Retina (tissue), 1 donor: ENCODE measurements around the gene TMEM9B.
A peak's percentile ranks its signal among the peaks of the same experiment; 100 is the strongest.
"Not testable (repeated sequence)": the region's sequence is repeated elsewhere in the genome, so short reads cannot be mapped to it uniquely, and the experiment has no call there.

Experiments used
- DNase-seq: peaks from one replicate; pipeline ENCODE4 v3.0.0-alpha.2; 2016

Gene TMEM9B

GRCh38 chr11:8964324-8965320 is at the start of gene TMEM9B:
Gene TMEM9B (minus strand): TSS chr11:8964442. CDS start chr11:8964313, 129 bp downstream.
- DNase-seq, result peak; percentile 97

- no peak for DNase-seq
Observed at GRCh38 chr11:9013373-9013772, 49.1 kb upstream of the TMEM9B start.

DNA sequence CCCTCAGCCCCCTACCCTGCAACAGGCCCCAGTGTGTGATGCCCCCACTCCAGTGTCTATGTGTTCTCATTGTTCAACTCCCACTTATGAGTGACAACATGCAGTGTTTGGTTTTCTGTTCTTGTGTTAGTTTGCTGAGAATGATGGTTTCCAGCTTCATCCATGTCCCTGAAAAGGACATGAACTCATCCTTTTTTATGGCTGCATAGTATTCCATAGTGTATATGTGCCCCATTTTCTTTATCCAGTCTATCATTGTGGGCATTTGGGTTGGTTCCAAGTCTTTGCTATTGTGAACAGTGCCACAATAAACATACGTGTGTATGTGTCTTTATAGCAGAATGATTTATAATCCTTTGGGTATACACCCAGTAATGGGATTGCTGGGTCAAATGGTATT is 45.3 kb upstream of the TMEM9B start:
- not testable (repeated sequence) for DNase-seq

DNA sequence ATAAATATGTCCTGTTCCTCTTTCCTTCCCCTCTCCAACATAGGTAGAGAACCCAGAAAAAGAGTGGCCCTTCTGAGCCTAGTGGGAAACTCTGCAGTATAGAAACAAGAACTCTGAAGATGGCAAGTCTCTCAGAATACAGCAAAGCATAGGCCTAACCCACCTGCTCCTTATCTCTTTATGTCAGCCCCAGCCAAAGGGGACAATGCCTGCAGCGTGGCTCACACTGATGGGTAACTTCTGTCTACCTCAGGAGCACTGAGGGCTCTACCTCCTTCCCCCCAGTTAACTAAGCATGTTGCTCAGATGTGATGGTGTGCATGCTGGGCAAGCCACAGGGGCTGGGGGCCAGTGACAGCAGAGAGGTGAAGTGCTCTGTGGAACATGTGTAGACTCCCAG is 44.4 kb upstream of the TMEM9B start:
- DNase-seq, result no peak

DNA sequence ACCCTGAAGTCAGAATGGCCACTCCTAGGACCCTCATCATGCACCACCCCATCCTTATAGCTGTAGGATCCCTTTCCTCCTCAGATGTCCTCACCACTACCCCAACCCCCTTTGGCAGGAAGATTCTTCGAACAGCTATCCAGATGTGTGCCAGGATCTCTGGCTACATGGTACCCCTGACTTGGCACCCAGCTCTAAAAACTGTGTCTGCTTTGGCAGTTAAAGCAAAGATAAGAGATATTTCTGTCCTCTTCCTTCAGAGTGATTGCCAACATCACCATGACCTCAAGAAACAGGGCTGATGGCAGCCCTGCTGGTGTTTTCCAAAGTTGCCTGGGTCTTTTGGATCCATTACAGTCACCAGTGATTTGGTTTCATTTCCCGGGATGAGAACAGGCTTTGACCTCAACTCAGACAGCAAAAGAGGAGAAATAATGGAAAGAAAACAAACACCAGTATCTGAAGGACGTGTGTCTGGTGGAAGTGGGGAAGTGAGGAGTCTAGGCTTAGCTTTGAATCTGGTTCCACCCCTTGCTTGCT is 43.8 kb upstream of the TMEM9B start:
- no peak for DNase-seq

DNA sequence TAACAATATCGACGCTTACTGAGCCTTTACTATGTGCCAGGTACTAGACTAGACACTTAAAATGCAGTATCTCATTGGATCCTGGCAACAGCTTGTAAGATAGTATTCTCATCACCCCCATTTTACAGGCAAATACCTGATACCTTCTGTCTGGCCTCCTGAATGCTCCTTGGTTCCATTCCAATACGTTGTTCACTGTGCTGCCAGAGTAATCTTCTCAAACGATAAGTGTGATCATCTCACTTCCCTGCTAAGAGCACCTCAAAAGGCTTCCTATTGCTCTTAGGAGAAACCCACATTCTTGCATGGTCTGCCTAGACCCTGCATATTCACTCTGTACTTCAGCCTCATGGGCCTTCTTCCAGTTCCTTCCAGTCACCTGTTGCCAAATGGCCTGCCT is 40.8 kb upstream of the TMEM9B start:
- peak; percentile 16 for DNase-seq

- DNase-seq, result no peak
Observed at GRCh38 chr11:9004183-9004926, 40.1 kb upstream of the TMEM9B start.

DNA sequence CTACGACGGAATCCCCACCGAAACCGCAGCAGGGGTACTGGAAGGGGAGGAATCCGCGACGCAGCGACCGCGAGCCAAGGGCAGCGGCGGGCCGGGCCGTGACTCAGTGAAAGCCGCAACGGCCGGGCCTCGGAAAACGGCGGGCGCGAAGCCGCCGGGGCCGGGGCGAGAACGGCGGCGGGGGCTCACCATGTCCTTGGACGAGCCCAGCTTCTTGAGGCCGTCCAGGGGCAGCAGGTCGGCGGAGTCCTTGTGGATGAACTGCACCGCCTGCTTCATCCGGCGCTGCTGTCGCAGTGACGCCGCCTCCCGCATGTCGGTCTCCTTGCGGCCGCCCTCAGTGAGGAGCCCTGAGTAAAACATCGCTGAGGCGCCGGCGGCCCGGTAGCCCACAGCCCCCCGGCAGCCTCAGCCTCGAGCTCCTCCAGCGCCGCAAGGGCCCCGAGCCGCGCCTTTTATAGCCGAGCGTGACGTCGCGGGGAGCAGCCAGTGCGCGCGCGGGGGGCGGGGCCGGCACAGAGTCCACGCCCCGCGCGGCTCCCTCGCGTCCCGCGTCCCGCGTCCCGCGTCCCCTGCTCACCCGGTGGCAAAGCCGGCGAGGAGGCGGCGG is 39.4 kb upstream of the TMEM9B start, which contains the start of gene NRIP3:
TSS of gene NRIP3 (minus strand) at position 429 of the 610 bp plus-strand sequence. CDS start at position 363, 66 bp downstream.
- peak; percentile 90 for DNase-seq

DNA sequence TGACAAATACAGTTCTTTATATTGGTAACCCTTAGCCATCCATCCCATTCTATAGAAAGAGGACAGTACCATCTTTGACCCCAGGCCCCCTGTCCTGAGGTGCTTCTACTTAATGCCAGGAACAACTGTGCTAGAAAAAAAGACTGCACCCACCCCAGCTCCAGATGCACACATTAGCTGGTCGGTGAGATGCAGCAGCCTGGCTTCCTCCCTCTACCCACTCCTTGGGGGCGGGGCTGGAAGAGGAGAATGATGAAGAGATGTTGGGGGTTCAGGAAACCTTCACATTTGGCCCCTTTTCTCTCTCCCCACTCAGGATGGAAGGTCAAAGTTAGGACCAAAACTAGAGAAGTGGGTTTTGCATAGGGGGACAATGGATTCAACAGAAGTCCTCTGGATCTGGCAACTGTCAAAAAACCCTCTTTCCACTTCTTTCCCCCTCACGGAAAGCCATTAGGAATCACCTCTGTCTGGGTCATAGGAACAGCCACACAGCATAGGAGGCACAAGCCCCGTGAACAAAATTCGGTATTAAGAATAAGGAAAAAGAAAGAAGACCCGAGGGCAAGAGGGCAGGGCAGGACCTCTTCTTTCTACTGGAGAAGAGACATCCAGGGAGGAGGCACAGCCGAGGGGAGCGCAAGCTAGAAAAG is 38.8 kb upstream of the TMEM9B start:
- peak; percentile 16 for DNase-seq

- DNase-seq, result no peak
Observed at GRCh38 chr11:9001736-9002135, 37.5 kb upstream of the TMEM9B start.

DNA sequence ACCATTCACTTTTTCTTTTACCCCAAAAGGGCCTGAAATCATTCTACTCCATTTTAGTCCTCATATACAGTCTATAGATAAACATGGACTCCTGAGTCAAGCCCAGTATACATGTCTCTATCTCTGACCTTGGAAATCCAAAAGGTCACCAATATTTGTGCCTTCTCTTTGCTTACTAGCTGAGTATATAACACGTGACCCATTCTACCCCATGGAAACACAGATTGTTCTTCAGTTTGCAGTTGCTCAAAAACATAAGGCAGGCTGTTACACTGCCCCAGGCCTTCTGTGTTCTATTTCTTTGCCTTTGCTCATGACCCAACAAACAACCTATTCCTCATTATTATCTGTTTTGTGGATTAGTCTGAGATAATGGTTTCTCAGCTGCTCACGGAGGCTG is 33.8 kb upstream of the TMEM9B start:
- no peak for DNase-seq

GRCh38 chr11:8997451-8997850 is 33.2 kb upstream of the TMEM9B start:
- DNase-seq, result no peak

DNA sequence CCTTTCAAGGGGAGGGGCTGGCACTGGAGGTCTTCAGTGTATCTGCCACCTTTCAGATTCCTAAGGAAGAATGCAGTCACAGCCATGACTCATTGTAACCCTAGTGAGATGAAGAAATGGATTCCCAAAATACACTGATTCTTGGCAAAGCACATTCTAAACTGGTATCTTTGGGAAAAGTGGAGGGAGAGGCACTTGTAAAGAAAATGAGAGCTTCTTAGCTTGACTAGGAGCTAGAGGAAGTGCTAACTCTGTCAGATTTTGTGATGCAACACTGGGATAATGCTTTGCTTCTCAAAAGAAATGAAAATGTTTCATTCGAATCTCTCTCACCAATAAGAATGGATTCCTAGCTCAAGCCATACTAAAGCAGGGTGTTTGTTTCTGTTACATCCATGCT is 25.2 kb upstream of the TMEM9B start:
- no peak for DNase-seq

- no peak for DNase-seq
Observed at GRCh38 chr11:8988329-8989234, 24.3 kb upstream of the TMEM9B start.

DNA sequence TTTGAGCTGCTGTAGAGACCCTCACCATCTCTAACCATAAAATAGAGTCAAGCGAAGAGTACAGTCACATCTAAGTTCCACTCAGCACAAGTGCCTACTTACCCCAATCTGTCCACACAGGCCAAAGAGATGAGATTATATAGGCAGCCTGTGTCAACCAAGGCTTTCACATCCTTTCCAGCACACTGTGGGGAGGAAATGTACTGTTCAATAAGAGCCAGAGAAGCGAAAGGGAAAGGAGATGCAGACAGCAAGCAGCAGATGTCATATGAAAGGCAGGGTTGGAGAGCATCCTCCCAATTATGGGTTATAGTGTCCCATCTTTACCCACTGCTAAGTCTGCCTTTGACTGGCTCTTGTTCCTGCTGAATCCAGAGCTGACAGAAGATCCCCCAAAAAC is 23.2 kb upstream of the TMEM9B start:
- DNase-seq, result no peak

DNA sequence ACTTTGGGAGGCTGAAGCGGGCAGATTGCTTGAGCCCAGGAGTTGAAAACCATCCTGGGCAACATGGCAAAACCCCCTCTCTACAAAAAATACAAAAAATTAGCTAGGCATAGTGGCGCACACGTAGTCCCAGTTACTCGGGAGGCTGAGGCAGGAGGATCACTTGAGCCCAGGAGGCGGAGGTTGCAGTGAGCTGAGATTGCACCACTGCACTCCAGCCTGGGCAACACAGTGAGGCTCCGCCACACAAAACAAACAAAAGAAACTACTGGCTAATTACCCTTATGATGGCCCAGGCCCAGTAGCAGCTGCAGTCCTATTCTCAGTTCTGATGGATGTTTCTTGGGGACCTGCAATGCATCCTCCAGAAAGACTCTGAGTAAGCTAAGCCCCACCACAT is 22.5 kb upstream of the TMEM9B start:
- DNase-seq, result not testable (repeated sequence)

DNA sequence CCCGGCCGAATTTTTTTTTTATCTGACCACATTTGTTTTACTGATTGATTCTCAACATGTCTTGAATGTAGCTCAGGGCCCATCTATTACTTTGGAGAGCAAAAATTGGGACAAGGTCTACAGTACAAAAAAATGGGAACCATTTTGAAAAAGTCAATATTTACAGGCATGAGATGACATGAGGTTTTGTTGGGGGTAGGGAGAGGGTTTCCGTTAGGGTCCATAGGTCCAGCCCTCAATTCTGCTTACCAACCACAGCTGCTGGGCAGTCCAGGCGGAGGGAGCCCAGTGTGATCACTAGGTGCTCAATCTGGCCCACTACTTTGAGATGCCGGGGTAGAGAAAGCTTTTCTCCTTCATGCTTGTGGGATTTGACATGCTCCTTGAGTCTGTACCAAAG is 21.2 kb upstream of the TMEM9B start:
- no peak for DNase-seq

DNA sequence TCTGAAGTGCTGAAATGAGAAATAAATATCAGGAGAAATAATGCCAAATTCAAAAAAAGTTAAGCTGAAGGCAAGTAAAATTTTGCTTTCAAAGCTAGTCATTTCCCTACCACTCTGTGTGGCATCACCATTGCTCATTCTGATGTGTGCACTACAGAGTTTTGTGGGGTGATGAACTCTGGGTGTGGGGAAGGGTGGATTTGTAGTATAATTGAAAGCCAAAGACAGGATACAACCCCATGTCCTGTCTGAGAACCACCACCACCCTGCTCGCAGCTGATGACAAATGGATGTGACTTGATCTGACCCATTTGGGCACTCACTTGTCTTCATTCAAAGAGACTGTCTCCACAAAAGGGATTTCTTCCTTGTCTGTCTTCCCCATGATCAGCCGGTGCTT is 19.3 kb upstream of the TMEM9B start:
- no peak for DNase-seq

DNA sequence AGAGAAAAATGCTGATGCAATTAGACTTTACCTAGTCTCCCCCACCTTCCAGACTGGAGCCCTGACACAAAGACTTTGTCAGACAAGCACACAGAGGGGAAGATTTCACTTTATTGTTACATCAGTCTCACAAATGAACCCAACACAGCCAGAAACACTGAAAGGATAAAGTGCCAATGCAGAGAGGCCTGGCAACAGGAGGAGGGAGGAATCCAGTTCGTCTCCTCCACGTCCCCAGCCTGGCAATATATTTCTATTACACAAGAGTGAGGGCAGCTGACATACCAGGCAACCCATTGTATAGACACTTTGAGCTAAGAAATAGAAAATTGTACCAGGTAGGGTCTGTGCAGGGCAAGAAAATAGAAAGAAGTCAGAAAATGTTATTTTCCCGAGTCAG is 16.2 kb upstream of the TMEM9B start:
- DNase-seq, result no peak

DNA sequence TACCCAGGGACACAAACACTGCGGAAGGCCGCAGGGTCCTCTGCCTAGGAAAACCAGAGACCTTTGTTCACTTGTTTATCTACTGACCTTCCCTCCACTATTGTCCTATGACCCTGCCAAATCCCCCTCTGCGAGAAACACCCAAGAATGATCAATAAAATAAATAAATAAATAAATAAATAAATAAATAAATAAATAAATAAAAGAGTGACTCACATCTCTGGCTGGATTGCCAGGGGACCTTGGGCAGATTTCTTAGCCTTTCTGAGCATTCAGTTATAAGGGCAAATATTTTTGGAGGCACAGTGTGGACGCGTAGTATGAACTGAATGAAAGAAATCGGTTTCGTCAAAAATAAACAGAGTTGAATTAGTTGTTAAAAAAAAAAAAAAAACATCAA is 15.1 kb upstream of the TMEM9B start:
- not testable (repeated sequence) for DNase-seq

DNA sequence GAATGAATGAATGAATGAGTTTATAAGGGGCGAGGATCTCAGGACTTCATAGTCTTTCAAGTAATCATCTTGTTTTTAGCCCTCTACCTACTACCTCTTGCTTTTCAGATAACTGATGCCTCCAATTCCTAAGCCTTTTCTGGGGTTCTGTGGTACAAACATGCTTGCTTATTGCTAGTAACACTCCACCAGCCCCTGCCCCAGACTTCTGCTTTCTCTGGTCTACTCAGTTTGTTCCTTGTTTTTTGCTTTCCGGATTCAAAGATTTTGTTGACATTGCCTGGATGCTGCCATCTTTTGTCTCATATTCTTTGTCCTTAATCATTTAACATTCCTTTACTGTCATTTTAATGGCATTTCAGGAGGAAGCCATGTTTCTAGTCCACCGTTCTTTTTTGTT is 8.9 kb upstream of the TMEM9B start:
- no peak for DNase-seq
